ENCODE data around the gene TOR4A.

DNA sequence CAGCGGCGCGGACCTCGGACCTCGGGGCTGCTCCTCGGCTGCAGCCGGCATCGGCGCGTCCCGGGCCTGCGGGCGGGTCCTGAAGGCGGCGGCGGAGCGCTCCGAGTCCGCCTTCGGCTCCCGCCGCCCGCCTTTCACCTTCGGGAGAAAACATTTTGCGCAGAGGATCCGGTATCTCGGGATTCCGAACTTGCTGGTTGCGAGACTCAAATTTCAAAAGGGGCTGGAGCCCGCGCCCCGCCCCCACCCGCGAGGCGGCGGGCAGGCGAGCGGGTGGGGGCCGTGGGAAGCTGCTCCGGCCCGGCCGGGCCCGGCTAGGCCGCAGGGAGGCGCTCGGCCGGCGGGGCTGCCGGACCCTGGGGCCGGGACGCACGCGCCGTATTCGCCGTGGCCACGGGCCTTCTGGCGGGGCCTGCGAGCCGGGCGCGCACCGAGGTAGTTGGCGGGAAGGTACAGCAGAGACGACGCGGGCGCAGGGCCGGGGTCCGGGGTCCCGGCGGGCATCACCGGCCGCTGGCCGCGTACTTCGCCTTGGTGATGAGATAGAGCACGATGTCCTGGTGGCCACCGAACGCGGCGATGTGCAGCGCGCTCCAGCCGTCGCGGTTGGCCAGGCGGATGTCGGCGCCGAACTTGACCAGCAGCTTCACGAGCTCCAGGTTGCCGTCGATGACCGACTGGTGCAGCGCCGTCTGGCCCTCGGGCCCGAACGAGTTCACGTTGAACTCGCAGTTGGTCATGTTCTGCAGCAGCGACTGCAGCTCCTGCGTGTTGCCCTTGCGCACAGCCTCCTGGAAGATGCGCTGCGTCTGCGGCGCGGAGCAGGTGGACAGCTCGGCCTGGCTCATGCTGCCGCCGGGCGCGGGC is 23.8 kb downstream of the TOR4A start:
- TF ChIP-seq POLR2A (IDR thresholded peaks at IDR 0.05; ENCODE audit: extremely low read depth, insufficient read length): no peak
- TF ChIP-seq, protein P1, sequence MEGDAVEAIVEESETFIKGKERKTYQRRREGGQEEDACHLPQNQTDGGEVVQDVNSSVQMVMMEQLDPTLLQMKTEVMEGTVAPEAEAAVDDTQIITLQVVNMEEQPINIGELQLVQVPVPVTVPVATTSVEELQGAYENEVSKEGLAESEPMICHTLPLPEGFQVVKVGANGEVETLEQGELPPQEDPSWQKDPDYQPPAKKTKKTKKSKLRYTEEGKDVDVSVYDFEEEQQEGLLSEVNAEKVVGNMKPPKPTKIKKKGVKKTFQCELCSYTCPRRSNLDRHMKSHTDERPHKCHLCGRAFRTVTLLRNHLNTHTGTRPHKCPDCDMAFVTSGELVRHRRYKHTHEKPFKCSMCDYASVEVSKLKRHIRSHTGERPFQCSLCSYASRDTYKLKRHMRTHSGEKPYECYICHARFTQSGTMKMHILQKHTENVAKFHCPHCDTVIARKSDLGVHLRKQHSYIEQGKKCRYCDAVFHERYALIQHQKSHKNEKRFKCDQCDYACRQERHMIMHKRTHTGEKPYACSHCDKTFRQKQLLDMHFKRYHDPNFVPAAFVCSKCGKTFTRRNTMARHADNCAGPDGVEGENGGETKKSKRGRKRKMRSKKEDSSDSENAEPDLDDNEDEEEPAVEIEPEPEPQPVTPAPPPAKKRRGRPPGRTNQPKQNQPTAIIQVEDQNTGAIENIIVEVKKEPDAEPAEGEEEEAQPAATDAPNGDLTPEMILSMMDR (IDR thresholded peaks at IDR 0.05; ENCODE audit: low read depth, low read length): no peak
